GM19438 (cell line): ENCODE results near the gene RBCK1.
"Not testable (repeated sequence)": the region's sequence is repeated elsewhere in the genome, so short reads cannot be mapped to it uniquely, and the experiment has no call there.

ENCODE experiments used
- ATAC-seq: cut with Tn5 transposase; IDR thresholded peaks from one replicate; pipeline ENCODE4 v1.9.1; 2021; ENCODE audit warnings: low read depth; ENCODE audit not compliant: unreplicated experiment

Gene RBCK1

GRCh38 chr20:461254-462198 is 53.4 kb downstream of the RBCK1 start:
- peak; percentile 19 for ATAC-seq

- peak; percentile 91 for ATAC-seq
Observed at GRCh38 chr20:462199-462991, 54.3 kb downstream of the RBCK1 start, which contains the start of gene TBC1D20. TSS of gene TBC1D20 (minus strand) at chr20:462533. CDS start at chr20:462405, 128 bp downstream.

GRCh38 chr20:467755-468154 is 59.7 kb downstream of the RBCK1 start:
- no peak for ATAC-seq

- no peak for ATAC-seq
Observed at GRCh38 chr20:469746-470490, 61.8 kb downstream of the RBCK1 start.

GRCh38 chr20:472137-472846 is 64.2 kb downstream of the RBCK1 start:
- ATAC-seq, result no peak

GRCh38 chr20:472889-473292 is 64.8 kb downstream of the RBCK1 start:
- ATAC-seq, result no peak

GRCh38 chr20:474581-474980 is 66.5 kb downstream of the RBCK1 start:
- no peak for ATAC-seq

- ATAC-seq, result no peak
Observed at GRCh38 chr20:475463-476357, 67.6 kb downstream of the RBCK1 start.

- not testable (repeated sequence) for ATAC-seq
Observed at GRCh38 chr20:476561-477249, 68.6 kb downstream of the RBCK1 start.

GRCh38 chr20:478010-478948 is 70.2 kb downstream of the RBCK1 start:
- no peak for ATAC-seq

- no peak for ATAC-seq
Observed at GRCh38 chr20:478949-479429, 70.9 kb downstream of the RBCK1 start.

GRCh38 chr20:479487-479886 is 71.4 kb downstream of the RBCK1 start:
- ATAC-seq, result no peak

- no peak for ATAC-seq
Observed at GRCh38 chr20:480044-480443, 71.9 kb downstream of the RBCK1 start.

GRCh38 chr20:481167-481566 is 73.1 kb downstream of the RBCK1 start:
- no peak for ATAC-seq
